ENCODE measurements around the gene TRIM52. TPM values are rescaled to one million over a fixed set of nuclear protein-coding genes. Genes with fewer than 3 reads are reported as not detected.

The TRIM52 gene
- total RNA-seq, 1 experiment from 2014 or later = 4.2 TPM

DNA sequence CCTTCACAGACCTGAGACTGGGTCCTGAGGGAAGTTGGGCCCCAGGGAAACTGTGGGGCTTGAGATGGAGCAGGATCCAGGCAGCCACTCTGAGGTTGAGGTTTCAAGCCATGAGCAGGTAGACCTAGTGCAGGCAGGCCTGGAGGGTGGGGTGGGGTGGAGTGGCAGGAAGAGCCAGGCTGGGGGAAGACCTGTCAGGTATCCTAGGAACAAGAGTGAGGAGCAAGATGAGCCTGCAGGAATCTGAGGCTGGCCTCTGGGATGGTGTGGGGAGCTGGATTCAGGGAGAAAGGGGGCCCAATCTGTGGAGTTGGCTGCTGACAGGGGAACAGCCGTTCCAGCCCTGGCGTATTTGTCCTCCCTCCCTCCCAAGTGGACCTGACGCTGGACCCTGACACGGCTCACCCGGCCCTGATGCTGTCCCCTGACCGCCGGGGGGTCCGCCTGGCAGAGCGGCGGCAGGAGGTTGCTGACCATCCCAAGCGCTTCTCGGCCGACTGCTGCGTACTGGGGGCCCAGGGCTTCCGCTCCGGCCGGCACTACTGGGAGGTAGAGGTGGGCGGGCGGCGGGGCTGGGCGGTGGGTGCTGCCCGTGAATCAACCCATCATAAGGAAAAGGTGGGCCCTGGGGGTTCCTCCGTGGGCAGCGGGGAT, 27.0 kb downstream of the TRIM52 start:
- DNase-seq (ENCODE audit: low read depth) = no peak

DNA sequence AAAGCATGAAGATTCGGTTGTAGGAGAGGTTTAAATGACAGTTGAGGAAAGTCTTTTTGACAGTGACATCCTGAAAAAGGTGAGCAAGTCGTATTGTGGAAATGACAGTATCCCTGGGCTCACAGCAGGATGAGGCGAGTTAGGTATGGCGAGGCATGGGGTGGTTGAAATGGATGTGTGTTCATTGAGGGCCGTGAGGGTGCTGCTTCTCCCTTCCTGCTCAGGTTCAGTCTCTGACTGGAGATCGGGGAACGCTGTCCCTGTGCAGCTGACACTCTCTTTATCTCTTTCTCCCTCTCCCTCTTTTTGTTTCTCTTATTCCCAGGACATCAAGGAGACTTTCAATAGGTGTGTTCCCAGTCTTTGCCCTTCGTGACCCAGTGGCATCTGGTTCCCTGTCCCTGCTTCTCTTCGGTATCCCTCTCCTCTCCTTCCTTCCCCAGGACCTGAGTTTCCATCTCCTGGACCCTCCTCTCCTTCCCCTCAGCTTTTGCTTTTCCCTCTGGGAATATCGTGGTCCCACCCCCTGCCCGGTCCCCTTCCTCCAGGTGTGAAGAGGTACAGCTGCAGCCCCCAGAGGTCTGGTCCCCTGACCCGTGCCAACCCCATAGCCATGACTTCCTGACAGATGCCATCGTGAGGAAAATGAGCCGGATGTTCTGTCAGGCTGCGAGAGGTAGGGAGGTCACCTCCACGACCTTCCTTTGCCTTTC, 27.7 kb downstream of the TRIM52 start:
- no peak for DNase-seq (ENCODE audit: low read depth)

DNA sequence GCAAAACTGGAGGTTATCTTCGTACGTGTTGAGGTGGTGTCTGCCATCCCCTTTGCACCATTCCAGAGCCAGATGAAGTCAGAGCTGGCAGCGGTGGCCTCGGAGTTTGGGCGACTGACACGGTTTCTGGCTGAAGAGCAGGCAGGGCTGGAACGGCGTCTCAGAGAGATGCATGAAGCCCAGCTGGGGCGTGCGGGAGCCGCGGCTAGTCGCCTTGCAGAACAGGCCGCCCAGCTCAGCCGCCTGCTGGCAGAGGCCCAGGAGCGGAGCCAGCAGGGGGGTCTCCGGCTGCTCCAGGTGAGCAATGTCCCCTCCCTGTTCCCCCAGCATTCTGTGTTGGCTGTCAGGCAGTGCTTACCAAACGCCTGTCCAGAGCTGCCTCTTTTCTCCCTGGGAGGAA, 28.4 kb downstream of the TRIM52 start:
- no peak for DNase-seq (ENCODE audit: low read depth)

DNA sequence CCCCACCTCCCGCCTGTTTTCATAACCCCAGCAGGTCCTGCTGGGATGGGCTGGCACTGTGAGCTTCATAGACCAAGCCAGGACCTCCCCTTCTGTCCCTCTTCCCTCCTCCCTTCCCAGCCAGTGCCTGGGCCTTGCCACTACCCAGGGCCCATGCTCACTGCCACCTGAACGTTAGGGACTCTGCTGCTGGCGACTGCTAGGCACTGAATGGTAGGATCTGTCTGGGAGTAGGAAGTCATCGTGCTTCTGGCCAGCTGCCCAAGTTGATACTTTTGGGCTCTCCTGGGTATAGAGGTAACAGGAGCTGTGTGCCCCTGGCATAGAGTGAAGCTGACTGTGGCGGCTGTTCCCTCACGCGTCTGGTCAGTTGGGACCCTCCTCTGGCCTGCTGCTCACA, 29.5 kb downstream of the TRIM52 start:
- no peak for DNase-seq (ENCODE audit: low read depth)

DNA sequence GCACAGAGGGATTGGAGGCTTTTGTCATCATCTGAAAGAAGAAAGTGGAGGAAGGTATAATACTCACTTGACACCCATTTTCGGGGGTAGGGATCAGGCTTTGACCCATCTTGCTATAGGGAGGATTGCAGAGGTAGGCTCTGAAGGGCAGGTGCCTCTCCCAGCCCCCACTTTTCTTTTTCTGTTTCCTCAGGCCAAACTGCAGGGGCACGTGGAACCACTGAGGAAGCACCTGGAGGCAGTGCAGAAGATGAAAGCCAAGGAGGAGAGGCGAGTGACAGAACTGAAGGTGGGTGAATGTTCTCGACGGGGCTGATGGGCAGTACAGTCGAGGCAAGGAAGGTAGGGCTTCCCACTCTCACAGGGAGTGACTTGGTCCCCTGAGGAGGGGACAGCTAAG, 30.4 kb downstream of the TRIM52 start:
- no peak for DNase-seq (ENCODE audit: low read depth)

DNA sequence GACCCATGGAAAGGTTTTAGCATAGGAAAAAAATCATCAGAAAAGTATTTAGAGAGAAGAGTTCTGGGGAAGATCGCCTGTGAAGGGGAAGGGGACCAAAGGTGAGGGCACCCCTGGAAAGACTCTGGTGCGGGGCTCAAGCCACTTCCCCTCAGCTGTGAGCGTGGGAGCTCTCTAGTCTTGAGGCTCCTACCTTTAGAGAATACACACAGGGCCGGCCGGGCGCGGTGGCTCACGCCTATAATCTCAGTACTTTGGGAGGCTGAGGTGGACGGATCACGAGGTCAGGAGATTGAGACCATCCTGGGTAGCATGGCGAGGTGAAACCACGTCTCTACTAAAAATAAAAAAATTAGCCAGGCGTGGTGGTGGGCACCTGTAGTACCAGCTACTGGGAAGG, 30.9 kb downstream of the TRIM52 start:
- DNase-seq (ENCODE audit: low read depth) = no peak

DNA sequence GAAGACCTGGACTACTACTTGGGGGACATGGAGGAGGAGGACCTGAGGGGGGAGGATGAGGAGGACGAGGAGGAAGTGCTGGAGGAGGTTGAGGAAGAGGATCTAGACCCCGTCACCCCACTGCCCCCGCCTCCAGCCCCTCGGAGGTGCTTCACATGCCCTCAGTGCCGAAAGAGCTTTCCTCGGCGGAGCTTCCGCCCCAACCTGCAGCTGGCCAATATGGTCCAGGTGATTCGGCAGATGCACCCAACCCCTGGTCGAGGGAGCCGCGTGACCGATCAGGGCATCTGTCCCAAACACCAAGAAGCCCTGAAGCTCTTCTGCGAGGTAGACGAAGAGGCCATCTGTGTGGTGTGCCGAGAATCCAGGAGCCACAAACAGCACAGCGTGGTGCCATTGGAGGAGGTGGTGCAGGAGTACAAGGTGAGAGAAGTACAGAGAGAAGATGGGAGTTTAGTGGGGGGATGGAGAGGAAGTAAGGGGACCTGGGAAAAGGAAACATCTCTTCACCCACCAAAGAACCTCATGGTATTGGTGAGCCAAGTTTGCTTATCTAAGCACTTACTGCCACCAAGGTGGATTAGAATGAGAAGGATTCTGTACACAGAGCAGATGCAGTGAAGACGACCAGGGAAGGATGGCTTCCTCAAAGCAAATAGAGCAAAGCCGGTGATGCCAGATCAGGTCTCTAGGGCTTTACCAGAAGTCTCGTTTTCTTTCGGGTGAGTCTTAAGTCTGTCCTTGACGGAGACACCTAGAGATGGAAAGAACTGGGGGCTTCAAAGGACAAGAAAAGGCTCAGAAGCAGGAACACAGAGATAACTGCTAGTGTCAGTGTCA, 36.3 kb downstream of the TRIM52 start:
- no peak for DNase-seq (ENCODE audit: low read depth)

DNA sequence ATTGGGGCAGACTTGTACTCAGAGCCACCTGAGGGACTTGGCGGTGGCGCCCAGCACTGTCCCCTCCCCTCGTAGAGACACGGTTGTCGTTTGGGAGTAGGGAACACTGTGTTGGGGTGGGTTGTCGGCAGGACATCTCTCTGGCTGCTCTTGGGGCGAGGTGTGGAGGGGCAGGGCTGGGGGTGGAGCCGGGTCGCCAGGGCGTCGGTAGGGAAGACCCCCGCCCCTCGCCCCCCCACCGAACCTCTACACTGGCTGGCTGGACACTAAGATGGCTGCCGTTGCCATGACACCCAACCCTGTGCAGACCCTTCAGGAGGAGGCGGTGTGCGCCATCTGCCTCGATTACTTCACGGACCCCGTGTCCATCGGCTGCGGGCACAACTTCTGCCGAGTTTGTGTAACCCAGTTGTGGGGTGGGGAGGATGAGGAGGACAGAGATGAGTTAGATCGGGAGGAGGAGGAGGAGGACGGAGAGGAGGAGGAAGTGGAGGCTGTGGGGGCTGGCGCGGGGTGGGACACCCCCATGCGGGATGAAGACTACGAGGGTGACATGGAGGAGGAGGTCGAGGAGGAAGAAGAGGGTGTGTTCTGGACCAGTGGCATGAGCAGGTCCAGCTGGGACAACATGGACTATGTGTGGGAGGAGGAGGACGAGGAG, 37.1 kb downstream of the TRIM52 start:
- no peak for DNase-seq (ENCODE audit: low read depth)

DNA sequence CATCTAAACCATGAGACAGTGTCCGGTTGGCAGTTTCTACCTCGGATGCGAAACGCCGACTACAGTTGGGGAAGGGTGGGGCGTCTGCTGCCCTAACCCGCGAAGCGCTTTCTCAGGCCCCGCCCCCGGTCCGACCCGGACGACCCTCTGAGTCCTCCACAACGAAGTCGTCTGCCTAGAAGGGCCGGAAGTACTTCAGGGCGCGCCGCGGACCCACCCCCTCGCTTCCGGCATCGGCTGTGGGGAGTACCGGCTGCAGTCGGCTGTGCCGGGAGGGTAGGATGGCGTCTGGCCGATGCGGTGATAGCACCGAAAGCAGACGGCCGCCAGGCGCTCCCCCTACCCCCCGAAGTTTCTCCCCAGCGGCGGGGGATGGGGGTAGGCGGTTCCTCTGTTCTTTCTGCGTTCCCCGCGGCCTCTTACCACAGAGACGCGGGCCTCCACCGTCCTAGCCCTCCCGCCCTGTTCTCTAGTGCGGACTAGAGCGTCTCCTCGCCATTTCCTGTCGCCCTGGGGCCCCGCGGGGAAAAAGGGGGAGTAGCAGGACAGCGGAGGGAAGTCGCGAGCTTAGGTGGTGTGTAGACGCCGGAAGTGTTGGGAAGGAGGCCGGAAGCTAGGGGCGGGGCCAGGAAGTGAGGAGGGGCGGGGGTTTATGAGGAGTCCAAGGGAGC, 37.8 kb downstream of the TRIM52 start, which contains the start of gene TRIM41:
TRIM41 (plus strand) TSS at position 224 of the 671 bp plus-strand sequence. CDS start 719 bp downstream, outside the sequence.
- peak; percentile 98 for DNase-seq (ENCODE audit: low read depth)

DNA sequence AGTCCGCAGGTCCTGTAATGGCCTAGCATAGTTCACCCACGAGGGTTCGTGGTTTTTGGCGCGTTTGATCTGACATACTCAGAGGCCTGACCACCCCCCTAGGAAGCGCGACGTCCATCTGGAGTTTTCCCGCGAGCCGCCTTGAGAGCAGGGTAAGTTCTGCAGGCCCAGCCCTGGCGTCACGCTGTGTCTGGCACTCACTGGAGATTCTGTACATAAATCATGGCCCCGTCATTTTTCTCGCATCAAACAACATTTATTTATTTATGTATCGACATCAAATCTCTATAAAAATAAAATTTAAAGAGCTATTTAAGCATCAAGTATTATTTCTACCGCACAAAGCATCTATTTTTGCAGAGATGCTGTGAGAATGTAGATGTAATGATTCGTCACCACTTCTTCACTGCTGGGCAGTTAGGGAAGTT, 38.3 kb downstream of the TRIM52 start:
- no peak for DNase-seq (ENCODE audit: low read depth)

DNA sequence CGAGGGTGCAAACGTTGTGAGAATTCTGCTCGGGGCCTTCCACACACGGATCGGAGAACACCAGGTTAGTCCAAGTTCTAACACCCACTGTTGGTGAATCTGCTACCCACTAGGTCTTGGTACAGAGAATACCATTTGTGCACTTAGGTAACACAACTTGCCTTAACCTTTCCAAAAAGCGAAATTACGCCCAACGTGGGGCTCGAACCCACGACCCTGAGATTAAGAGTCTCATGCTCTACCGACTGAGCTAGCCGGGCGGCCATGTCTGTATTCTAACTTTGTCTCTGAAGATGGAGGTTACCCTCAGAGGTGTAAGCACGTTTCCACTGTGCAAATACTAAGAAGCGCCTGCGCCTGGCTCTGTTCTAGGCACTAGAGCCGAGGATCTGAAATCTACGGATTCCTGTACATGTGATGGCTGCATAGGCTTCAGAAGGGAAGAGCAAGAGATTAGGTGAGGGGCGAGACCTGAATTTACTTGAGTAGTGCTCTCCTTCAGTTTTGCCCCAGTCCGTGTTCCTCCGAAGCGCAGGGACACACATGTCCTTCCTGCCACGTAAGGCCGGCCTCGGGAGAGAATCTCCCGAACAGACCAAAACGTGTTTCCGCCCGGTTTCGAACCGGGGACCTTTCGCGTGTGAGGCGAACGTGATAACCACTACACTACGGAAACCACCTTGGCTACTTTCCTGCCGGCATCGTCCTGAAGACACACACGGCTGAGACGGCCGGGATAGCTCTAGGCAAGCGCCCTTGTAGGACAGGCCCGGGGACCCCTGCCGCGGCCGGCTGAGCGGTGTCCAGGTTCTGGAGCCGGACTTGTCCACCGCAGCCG, 38.9 kb downstream of the TRIM52 start:
- peak; percentile 92 for DNase-seq (ENCODE audit: low read depth)

DNA sequence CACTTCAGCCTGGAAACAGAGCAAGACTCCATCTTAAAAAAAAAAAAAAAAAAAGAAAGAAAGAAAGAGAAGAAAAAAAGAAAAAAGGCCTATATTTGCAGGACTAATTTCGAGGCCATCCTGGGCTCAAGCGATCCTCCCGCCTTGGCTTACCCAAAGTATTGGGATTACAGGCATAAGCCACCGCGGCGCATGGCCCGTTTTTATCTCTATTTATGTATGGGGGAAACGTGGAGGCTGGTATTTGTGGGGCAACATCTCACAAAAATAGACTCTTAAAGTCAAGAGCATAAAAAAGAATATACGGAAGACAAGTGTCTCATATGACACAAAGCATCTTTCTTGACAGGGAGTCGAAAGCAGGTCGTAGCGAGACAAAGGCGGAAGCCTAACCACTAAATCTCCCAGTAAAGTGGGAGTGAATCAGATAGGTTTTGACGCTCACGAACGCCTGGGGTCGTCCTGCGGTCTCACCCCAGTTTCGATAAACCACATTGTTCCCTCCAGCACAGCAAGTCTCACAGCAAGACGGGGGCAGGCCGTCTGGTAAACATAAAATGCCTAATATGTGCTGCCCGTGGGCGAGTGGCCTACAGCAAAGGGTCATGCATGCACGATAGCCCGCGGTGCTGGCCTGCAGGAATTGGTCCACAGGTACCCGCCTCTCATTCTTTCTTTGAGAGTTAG, 39.7 kb downstream of the TRIM52 start:
- DNase-seq (ENCODE audit: low read depth) = peak; percentile 69

DNA sequence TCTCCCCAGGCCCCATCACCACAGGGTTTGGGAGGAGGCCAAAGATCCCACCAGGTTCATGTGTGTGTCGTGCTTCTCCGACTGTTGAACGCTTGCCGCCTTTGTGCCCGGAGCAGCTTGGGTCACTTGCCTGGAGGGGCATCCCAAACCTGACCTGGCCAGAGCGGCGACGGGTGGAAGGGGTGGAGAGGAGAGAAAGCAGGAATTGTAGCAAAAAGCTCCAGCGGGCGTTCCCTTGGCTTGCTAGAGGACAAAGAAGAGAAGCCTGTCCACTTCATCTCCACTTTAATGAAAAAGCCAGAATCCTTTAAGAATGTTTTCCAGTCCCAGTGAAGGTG, 40.8 kb downstream of the TRIM52 start:
- DNase-seq (ENCODE audit: low read depth) = no peak

DNA sequence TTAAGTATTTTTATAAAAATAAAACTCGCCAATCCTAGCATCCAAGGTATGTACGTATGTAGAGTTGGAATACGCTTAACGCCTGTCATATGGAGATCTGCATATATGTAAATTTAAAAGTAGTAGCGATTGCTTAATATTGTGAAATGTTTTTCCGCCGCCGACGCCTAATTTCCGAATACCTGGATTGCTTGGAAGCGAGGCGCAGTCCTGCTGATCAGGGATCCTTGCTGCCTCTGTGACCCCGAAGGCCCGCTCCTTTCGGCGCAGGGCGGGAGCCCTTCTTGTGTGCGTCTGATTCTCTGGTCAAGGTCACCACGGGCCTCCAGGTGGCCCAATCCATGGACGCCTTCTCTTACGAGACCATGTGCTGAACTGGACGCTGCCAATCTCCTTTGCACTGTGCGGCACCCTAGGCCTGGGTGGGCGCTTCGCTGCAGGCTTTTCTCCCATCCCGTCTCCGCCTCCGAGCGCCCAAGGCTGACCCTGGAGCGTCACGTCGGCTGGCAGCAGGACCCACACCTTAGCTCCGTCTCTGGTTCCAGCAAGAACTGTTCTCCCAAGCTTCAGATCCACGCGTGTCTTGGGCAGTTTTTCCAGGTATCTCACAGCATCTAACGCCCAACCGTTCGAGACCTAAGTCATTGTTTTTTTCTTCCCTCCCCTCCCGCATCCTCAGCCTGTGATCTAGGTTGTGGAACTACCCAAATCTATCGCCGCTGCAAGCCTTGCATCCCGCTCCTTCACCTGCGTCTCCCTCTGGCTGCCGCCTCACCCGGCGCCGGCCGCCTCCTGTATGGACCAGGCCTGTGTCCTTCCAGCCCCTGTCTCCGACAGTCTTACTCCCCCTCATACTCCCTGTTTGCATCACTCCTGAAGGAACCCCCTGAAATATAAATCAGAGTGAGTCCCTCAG, 41.4 kb downstream of the TRIM52 start:
- DNase-seq (ENCODE audit: low read depth) = no peak

DNA sequence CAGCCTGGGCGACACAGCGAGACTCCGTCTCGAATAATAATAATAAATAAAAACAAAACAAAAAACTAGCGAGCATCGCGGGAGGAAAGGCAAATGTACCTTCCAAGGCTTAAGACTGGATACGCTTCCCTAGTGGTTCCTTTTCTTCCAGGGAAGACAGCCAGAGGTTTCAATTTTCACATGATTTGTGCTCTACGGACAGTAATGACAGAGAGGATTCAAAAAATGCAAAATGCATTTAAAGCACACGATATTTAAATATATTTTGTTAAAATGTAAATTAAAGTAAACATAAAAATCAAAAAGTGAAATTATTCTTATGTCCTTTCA, 42.2 kb downstream of the TRIM52 start:
- peak; percentile 46 for DNase-seq (ENCODE audit: low read depth)

DNA sequence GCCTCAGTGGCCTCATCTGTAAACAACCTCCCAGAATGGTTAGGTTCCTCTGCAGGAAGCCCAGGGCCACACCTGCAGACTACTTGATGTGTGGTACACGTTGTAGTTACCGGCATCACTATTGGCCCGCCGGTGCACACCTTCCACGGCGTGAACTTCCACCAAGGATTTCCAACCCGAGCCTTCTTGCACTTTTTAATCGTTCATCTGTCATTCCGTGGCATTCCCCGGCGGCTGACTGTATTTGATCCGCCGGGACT, 43.2 kb downstream of the TRIM52 start:
- no peak for DNase-seq (ENCODE audit: low read depth)

DNA sequence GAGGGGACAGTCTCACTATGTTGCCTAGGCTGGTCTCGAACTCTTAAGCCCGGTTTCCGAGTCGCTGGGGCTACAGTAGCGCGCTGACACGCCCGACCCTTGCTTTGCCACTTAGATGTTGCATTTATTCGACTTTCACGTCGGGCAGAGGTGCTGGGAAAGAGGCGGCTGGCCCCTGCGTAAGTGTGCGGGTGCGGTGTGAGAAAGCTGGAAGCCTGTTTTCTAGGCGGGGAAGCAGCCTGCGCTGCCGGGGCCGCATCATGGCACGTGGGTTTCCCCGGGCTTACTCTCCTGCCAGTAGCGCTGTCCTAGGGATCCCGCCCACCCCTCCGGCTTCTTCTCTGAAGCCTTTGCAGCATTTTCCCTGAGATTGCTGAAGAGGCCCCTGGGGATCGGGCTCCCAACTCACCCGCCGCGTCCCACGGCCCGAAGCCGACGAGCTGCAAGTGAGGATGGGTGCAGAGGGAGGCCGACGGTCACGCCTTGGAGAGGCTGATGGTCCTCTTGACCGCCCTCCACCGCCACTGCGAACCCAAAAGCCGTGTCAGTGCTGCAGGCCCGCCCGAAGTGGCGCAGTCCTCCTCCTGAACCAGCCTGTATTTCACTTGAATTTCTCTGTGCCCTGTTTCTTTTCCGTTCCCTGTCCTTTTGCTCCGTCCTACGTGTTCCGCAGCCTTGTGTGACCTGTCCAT, 43.7 kb downstream of the TRIM52 start:
- peak; percentile 69 for DNase-seq (ENCODE audit: low read depth)
